K562 (cell line): Measurements from ENCODE around the gene ANKMY1. TPM values are rescaled to one million over a fixed set of nuclear protein-coding genes. Genes with fewer than 3 reads are reported as not detected.

ENCODE experiments used
- ELF4 ChIP-seq: fragments of 450-650 bp; formaldehyde crosslinking; IDR thresholded peaks from 2 replicates; pipeline ENCODE4 v1.4.0; 2022; ENCODE audit warnings: missing genetic modification characterization
- EWSR1 ChIP-seq: fragments of 450-650 bp; IDR thresholded peaks from 2 replicates; pipeline ENCODE4 v1.6.1; 2018; ENCODE audit warnings: borderline replicate concordance, mild to moderate bottlenecking, low read depth, moderate library complexity; ENCODE audit not compliant: partially characterized antibody
- NFIX ChIP-seq: fragments of 250-450 bp; sonication (Bioruptor Pico); IDR thresholded peaks from 2 replicates; pipeline ENCODE4 v1.4.0; 2020; ENCODE audit warnings: low read depth, mild to moderate bottlenecking, moderate library complexity
- POLR2A ChIP-seq: fragments of 450-650 bp; conservative IDR thresholded peaks from 2 replicates; pipeline ENCODE4 v1.6.1; 2016
- RB1 ChIP-seq: fragments of 450-650 bp; IDR thresholded peaks from 2 replicates; pipeline ENCODE4 v1.6.1; 2017; ENCODE audit warnings: low read depth, mild to moderate bottlenecking
- TEAD4 ChIP-seq, 2 experiments: sonication (generic) in 1 of 2; formaldehyde crosslinking in 1 of 2; IDR thresholded peaks; 2 replicates each; pipeline versions ENCODE4 v1.6.1 to v1.8.0; 2012 to 2022; ENCODE audit warnings: borderline replicate concordance in 1 of 2, inconsistent platforms in 1 of 2, low read length in 1 of 2, mild to moderate bottlenecking in 1 of 2, missing genetic modification reagents in 1 of 2
- ZBED1 ChIP-seq: IDR thresholded peaks from 2 replicates; pipeline ENCODE4 v1.6.1; 2014
- ZBTB7A ChIP-seq: IDR thresholded peaks from 2 replicates; pipeline ENCODE4 v1.6.1; 2011; ENCODE audit warnings: low read depth, mild to moderate bottlenecking, low read length, moderate library complexity, borderline replicate concordance; ENCODE audit not compliant: control insufficient read depth
- ZNF263 ChIP-seq: sonication (generic); formaldehyde crosslinking; IDR thresholded peaks from 2 replicates; pipeline ENCODE4 v1.8.0; 2022; ENCODE audit warnings: mild to moderate bottlenecking, missing genetic modification reagents, borderline replicate concordance
- ZNF354B ChIP-seq: fragments of 250-450 bp; sonication (Bioruptor Pico); IDR thresholded peaks from 2 replicates; pipeline ENCODE4 v1.4.0; 2020
- ZNF707 ChIP-seq: fragments of 250-450 bp; sonication (Bioruptor Pico); conservative IDR thresholded peaks from 2 replicates; pipeline ENCODE4 v1.8.0; 2022; ENCODE audit warnings: inconsistent platforms, mild to moderate bottlenecking, moderate library complexity
- ZNF830 ChIP-seq: fragments of 250-450 bp; sonication (Bioruptor Pico); IDR thresholded peaks from 2 replicates; pipeline ENCODE4 v1.5.0; 2021; ENCODE audit warnings: mild to moderate bottlenecking
- polyA plus RNA-seq, 8 experiments: library from polyadenylated mRNA; depleted of rRNA in 4 of 8; stranded (reverse) in 5 of 8; unstranded in 3 of 8; fragments of >200 nt; fragmentation: Nextera tagmentation in 2 of 8; fragmentation: Illumina TruSeq in 1 of 8; extraction: Ambion mirVana in 2 of 8; extraction: Trizol in 1 of 8; gene quantifications; 2 replicates each; pipeline versions ENCODE4 v1.2.1 to v1.2.3, GENCODE V29; 2011 to 2014; ENCODE audit warnings: inconsistent platforms in 1 of 8, missing spikeins in 1 of 8
- total RNA-seq, 7 experiments: library from RNA; depleted of rRNA in 6 of 7; stranded (reverse); fragments of >200 nt in 6 of 7; fragmentation: Illumina TruSeq in 2 of 7; extraction: Trizol in 2 of 7; gene quantifications; 2 replicates each; pipeline versions ENCODE4 v1.2.1 to v1.2.3, GENCODE V29; 2011 to 2021; ENCODE audit warnings: low replicate concordance in 1 of 7
- TF ChIP-seq, protein P1 (sequence below): fragments of 200-800 bp; sonication (Bioruptor generic); IDR thresholded peaks from 2 replicates; pipeline ENCODE4 v1.6.1; 2016; ENCODE audit warnings: missing genetic modification characterization, missing compliant biosample characterization
- TF ChIP-seq, protein P2 (sequence below): fragments of 250-450 bp; sonication (Bioruptor Pico); IDR thresholded peaks from 2 replicates; pipeline ENCODE4 v1.8.0; 2021; ENCODE audit warnings: mild to moderate bottlenecking, moderate library complexity

ANKMY1 gene
- total and polyA plus RNA-seq, 9 of the 15 experiments (the other 6 are each of a cell fraction or from before 2014, with no cell fraction given), result 0.75 to 15.1 (median 11.7) TPM

DNA sequence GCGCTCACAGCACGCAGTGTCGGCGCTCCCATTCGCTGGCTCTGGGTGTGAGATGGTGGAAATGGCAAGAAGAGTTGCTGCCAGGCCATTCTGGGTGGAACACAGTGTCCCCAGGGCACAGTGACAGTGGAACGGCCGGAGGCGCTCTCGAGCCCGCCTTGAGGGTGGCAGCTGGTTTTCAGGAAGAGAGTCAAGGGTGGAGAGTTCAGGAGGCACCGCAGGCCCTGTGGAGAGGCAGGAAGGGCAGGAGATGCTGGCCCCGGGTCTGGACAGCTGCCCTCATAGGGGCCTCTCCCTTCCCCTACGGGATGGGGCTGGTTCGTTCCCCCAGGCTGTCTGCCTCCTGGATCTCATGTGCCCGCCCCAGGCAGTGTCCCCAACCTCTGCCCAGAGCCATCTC is 109.9 kb downstream of the ANKMY1 start (continued):
- TF ChIP-seq, protein P1, sequence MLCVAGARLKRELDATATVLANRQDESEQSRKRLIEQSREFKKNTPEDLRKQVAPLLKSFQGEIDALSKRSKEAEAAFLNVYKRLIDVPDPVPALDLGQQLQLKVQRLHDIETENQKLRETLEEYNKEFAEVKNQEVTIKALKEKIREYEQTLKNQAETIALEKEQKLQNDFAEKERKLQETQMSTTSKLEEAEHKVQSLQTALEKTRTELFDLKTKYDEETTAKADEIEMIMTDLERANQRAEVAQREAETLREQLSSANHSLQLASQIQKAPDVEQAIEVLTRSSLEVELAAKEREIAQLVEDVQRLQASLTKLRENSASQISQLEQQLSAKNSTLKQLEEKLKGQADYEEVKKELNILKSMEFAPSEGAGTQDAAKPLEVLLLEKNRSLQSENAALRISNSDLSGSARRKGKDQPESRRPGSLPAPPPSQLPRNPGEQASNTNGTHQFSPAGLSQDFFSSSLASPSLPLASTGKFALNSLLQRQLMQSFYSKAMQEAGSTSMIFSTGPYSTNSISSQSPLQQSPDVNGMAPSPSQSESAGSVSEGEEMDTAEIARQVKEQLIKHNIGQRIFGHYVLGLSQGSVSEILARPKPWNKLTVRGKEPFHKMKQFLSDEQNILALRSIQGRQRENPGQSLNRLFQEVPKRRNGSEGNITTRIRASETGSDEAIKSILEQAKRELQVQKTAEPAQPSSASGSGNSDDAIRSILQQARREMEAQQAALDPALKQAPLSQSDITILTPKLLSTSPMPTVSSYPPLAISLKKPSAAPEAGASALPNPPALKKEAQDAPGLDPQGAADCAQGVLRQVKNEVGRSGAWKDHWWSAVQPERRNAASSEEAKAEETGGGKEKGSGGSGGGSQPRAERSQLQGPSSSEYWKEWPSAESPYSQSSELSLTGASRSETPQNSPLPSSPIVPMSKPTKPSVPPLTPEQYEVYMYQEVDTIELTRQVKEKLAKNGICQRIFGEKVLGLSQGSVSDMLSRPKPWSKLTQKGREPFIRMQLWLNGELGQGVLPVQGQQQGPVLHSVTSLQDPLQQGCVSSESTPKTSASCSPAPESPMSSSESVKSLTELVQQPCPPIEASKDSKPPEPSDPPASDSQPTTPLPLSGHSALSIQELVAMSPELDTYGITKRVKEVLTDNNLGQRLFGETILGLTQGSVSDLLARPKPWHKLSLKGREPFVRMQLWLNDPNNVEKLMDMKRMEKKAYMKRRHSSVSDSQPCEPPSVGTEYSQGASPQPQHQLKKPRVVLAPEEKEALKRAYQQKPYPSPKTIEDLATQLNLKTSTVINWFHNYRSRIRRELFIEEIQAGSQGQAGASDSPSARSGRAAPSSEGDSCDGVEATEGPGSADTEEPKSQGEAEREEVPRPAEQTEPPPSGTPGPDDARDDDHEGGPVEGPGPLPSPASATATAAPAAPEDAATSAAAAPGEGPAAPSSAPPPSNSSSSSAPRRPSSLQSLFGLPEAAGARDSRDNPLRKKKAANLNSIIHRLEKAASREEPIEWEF (CRISPR knock-in tag), result no peak
- TF ChIP-seq ZNF707 (CRISPR knock-in tag) (no peak), ZBTB7A (no peak), EWSR1 (no peak), POLR2A (no peak), ELF4 (CRISPR knock-in tag) (no peak), ZNF830 (no peak), ZNF263 (CRISPR knock-in tag) (no peak), ZBED1 (no peak), TEAD4 (IDR thresholded peaks at IDR 0.05; ENCODE audit: low read length) (no peak), TEAD4 (CRISPR knock-in tag; IDR thresholded peaks at IDR 0.05; ENCODE audit: borderline replicate concordance) (no peak), NFIX (CRISPR knock-in tag) (no peak), ZNF354B (no peak), RB1 (no peak)
- TF ChIP-seq, protein P2, sequence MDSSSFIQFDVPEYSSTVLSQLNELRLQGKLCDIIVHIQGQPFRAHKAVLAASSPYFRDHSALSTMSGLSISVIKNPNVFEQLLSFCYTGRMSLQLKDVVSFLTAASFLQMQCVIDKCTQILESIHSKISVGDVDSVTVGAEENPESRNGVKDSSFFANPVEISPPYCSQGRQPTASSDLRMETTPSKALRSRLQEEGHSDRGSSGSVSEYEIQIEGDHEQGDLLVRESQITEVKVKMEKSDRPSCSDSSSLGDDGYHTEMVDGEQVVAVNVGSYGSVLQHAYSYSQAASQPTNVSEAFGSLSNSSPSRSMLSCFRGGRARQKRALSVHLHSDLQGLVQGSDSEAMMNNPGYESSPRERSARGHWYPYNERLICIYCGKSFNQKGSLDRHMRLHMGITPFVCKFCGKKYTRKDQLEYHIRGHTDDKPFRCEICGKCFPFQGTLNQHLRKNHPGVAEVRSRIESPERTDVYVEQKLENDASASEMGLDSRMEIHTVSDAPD, result no peak
